ENCODE results near the gene SPECC1L.

The SPECC1L gene

GRCh38 chr22:24359452-24360120 is 89.0 kb downstream of the SPECC1L start:
- no peak for DNase-seq (ENCODE audit: low read depth in 2 of 2)

- DNase-seq (ENCODE audit: low read depth in 2 of 2), result no peak
These were observed 91.5 kb downstream of the SPECC1L start for GRCh38 chr22:24361976-24362646.

- DNase-seq (ENCODE audit: low read depth in 2 of 2), result no peak
These were observed 92.6 kb downstream of the SPECC1L start for GRCh38 chr22:24363243-24363642.

- DNase-seq (ENCODE audit: low read depth in 2 of 2), result no peak
These were observed 96.1 kb downstream of the SPECC1L start for GRCh38 chr22:24366701-24367100.

GRCh38 chr22:24367841-24368240 is 97.2 kb downstream of the SPECC1L start:
- no peak for DNase-seq (ENCODE audit: low read depth in 2 of 2)

GRCh38 chr22:24370401-24370800 is 99.8 kb downstream of the SPECC1L start:
- no peak for DNase-seq (ENCODE audit: low read depth in 2 of 2)

GRCh38 chr22:24376002-24376401 is 105.4 kb downstream of the SPECC1L start:
- no peak for DNase-seq (ENCODE audit: low read depth in 2 of 2)

GRCh38 chr22:24376586-24376985 is 106.0 kb downstream of the SPECC1L start:
- DNase-seq (ENCODE audit: low read depth in 2 of 2), result no peak

- no peak for DNase-seq (ENCODE audit: low read depth in 2 of 2)
These were observed 108.9 kb downstream of the SPECC1L start for GRCh38 chr22:24379536-24379935.

GRCh38 chr22:24380220-24380904 is 109.7 kb downstream of the SPECC1L start:
- no peak for DNase-seq (ENCODE audit: low read depth in 2 of 2)

GRCh38 chr22:24380905-24381230 is 110.2 kb downstream of the SPECC1L start:
- DNase-seq (ENCODE audit: low read depth in 2 of 2), result no peak

- no peak for DNase-seq (ENCODE audit: low read depth in 2 of 2)
These were observed 112.4 kb downstream of the SPECC1L start for GRCh38 chr22:24383061-24383460.

GRCh38 chr22:24384131-24384530 is 113.5 kb downstream of the SPECC1L start:
- DNase-seq (ENCODE audit: low read depth in 2 of 2), result no peak

- no peak for DNase-seq (ENCODE audit: low read depth in 2 of 2)
These were observed 116.4 kb downstream of the SPECC1L start for GRCh38 chr22:24386937-24387471.

GRCh38 chr22:24389680-24390079 is 119.0 kb downstream of the SPECC1L start:
- no peak for DNase-seq (ENCODE audit: low read depth in 2 of 2)

GRCh38 chr22:24390156-24390555 is 119.5 kb downstream of the SPECC1L start:
- DNase-seq (ENCODE audit: low read depth in 2 of 2), result no peak

- no peak for DNase-seq (ENCODE audit: low read depth in 2 of 2)
These were observed 119.9 kb downstream of the SPECC1L start for GRCh38 chr22:24390576-24390975.

GRCh38 chr22:24391836-24392217 is 121.2 kb downstream of the SPECC1L start:
- DNase-seq (ENCODE audit: low read depth in 2 of 2), result no peak

- DNase-seq (ENCODE audit: low read depth in 2 of 2), result no peak
These were observed 121.7 kb downstream of the SPECC1L start for GRCh38 chr22:24392218-24392931.

GRCh38 chr22:24393012-24393559 is 122.5 kb downstream of the SPECC1L start:
- no peak for DNase-seq (ENCODE audit: low read depth in 2 of 2)

- DNase-seq (ENCODE audit: low read depth in 2 of 2), result no peak
These were observed 123.2 kb downstream of the SPECC1L start for GRCh38 chr22:24393848-24394247.

- no peak for DNase-seq (ENCODE audit: low read depth in 2 of 2)
These were observed 123.6 kb downstream of the SPECC1L start for GRCh38 chr22:24394254-24394653.
